Measurements from ENCODE around the gene NCKAP1. TPM values are rescaled to one million over a fixed set of nuclear protein-coding genes. Genes with fewer than 3 reads are reported as not detected.
A peak's percentile ranks its signal among the peaks of the same experiment; 100 is the strongest.
"Not testable (repeated sequence)": the region's sequence is repeated elsewhere in the genome, so short reads cannot be mapped to it uniquely, and the experiment has no call there.

The NCKAP1 gene
- polyA plus RNA-seq, 3 donors from 2014 or later = 0.52 to 3.7 (median 2.2) TPM

GRCh38 chr2:183010112-183010511 is 28.1 kb downstream of the NCKAP1 start:
- no peak overlapping the region for H3K4me3 Mint-ChIP-seq
- H3K4me1 Mint-ChIP-seq = peaks cover 5 to 6% of the 10 kb centered on the region in 2 donors
- peaks cover 0 to 3% (median 0%) of the 10 kb centered on the region in 3 donors for H3K36me3 Mint-ChIP-seq
- DNase-seq = no peak
- H3K9me3 Mint-ChIP-seq = no peaks in the 10 kb centered on the region
- H3K27ac Mint-ChIP-seq = no peak overlapping the region
- peaks cover 0 to 4% (median 0%) of the 10 kb centered on the region in 3 donors for H3K27me3 Mint-ChIP-seq (ENCODE audit: low read depth in 3 of 3)

- Mint-ChIP-seq H3K36me3 (peaks cover 0 to 3% (median 0%) of the 10 kb centered on the region in 3 donors), H3K4me1 (peaks cover 5 to 6% of the 10 kb centered on the region in 2 donors), H3K9me3 (no peaks in the 10 kb centered on the region), H3K27me3 (ENCODE audit: low read depth in 3 of 3) (peaks cover 0 to 4% (median 0%) of the 10 kb centered on the region in 3 donors), H3K27ac (no peak overlapping the region), H3K4me3 (no peak overlapping the region)
- DNase-seq = no peak
These were observed 28.9 kb downstream of the NCKAP1 start for GRCh38 chr2:183009249-183009899.

- no peak overlapping the region for H3K27ac Mint-ChIP-seq
- H3K27me3 Mint-ChIP-seq (ENCODE audit: low read depth in 3 of 3) = peaks cover 0 to 2% (median 0%) of the 10 kb centered on the region in 3 donors
- H3K36me3 Mint-ChIP-seq = peaks cover 11 to 27% (median 23%) of the 10 kb centered on the region in 3 donors
- no peak for DNase-seq
- H3K4me1 Mint-ChIP-seq = no peaks in the 10 kb centered on the region
- H3K9me3 Mint-ChIP-seq = no peaks in the 10 kb centered on the region
- no peak overlapping the region for H3K4me3 Mint-ChIP-seq
These were observed 36.3 kb downstream of the NCKAP1 start for GRCh38 chr2:183001948-183002347.

GRCh38 chr2:183000846-183001245 is 37.4 kb downstream of the NCKAP1 start:
- Mint-ChIP-seq H3K27ac (no peak overlapping the region), H3K4me1 (no peaks in the 10 kb centered on the region), H3K27me3 (ENCODE audit: low read depth in 3 of 3) (peaks cover 0 to 2% (median 0%) of the 10 kb centered on the region in 3 donors), H3K4me3 (no peak overlapping the region), H3K36me3 (peaks cover 12 to 27% (median 23%) of the 10 kb centered on the region in 3 donors), H3K9me3 (no peaks in the 10 kb centered on the region)
- no peak for DNase-seq

- Mint-ChIP-seq H3K9me3 (no peaks in the 10 kb centered on the region), H3K4me1 (no peaks in the 10 kb centered on the region), H3K36me3 (peaks cover 17 to 30% (median 28%) of the 10 kb centered on the region in 3 donors), H3K27ac (no peak overlapping the region), H3K27me3 (ENCODE audit: low read depth in 3 of 3) (peaks cover 0 to 2% (median 0%) of the 10 kb centered on the region in 3 donors), H3K4me3 (no peak overlapping the region)
- no peak for DNase-seq
These were observed 38.8 kb downstream of the NCKAP1 start for GRCh38 chr2:182999348-183000028.

- H3K27me3 Mint-ChIP-seq (ENCODE audit: low read depth in 3 of 3) = peaks cover 0 to 2% (median 0%) of the 10 kb centered on the region in 3 donors
- H3K36me3 Mint-ChIP-seq = peaks cover 20 to 26% (median 26%) of the 10 kb centered on the region in 3 donors
- no peaks in the 10 kb centered on the region for H3K4me1 Mint-ChIP-seq
- no peak overlapping the region for H3K27ac Mint-ChIP-seq
- DNase-seq = no peak
- H3K9me3 Mint-ChIP-seq = no peaks in the 10 kb centered on the region
- no peak overlapping the region for H3K4me3 Mint-ChIP-seq
These were observed 43.9 kb downstream of the NCKAP1 start for GRCh38 chr2:182994228-182994912.

GRCh38 chr2:182982941-182983340 is 55.3 kb downstream of the NCKAP1 start:
- H3K36me3 Mint-ChIP-seq = peaks cover 0 to 8% (median 4%) of the 10 kb centered on the region in 3 donors
- no peak overlapping the region for H3K27ac Mint-ChIP-seq
- no peak for DNase-seq
- no peaks in the 10 kb centered on the region for H3K9me3 Mint-ChIP-seq
- no peaks in the 10 kb centered on the region for H3K4me1 Mint-ChIP-seq
- no peaks in the 10 kb centered on the region for H3K27me3 Mint-ChIP-seq (ENCODE audit: low read depth in 3 of 3)
- H3K4me3 Mint-ChIP-seq = no peak overlapping the region

- H3K4me3 Mint-ChIP-seq; H3K27me3 Mint-ChIP-seq (ENCODE audit: low read depth in 3 of 3); DNase-seq; H3K9me3 Mint-ChIP-seq; H3K4me1 Mint-ChIP-seq; H3K27ac Mint-ChIP-seq: not testable (repeated sequence)
- peaks cover 4 to 13% (median 8%) of the 10 kb centered on the region in 3 donors for H3K36me3 Mint-ChIP-seq
These were observed 56.8 kb downstream of the NCKAP1 start for GRCh38 chr2:182981475-182981874.

- Mint-ChIP-seq H3K4me3 (no peak overlapping the region), H3K36me3 (peaks cover 4 to 13% (median 8%) of the 10 kb centered on the region in 3 donors), H3K4me1 (no peaks in the 10 kb centered on the region), H3K27ac (no peak overlapping the region), H3K27me3 (ENCODE audit: low read depth in 3 of 3) (no peaks in the 10 kb centered on the region), H3K9me3 (no peaks in the 10 kb centered on the region)
- DNase-seq = no peak
These were observed 57.6 kb downstream of the NCKAP1 start for GRCh38 chr2:182980652-182981051.

GRCh38 chr2:182980115-182980514 is 58.1 kb downstream of the NCKAP1 start:
- Mint-ChIP-seq H3K27ac (no peak overlapping the region), H3K36me3 (peaks cover 4 to 13% (median 8%) of the 10 kb centered on the region in 3 donors)

GRCh38 chr2:182977463-182977862 is 60.8 kb downstream of the NCKAP1 start:
- no peaks in the 10 kb centered on the region for H3K9me3 Mint-ChIP-seq
- no peak overlapping the region for H3K4me3 Mint-ChIP-seq
- H3K4me1 Mint-ChIP-seq = peaks cover 0 to 2% of the 10 kb centered on the region in 2 donors
- peaks cover 0 to 2% (median 0%) of the 10 kb centered on the region in 3 donors for H3K27me3 Mint-ChIP-seq (ENCODE audit: low read depth in 3 of 3)
- H3K27ac Mint-ChIP-seq = no peak overlapping the region
- peaks cover 4 to 15% (median 8%) of the 10 kb centered on the region in 3 donors for H3K36me3 Mint-ChIP-seq
- DNase-seq = no peak

More at GRCh38 chr2:182980115-182980514, 58.1 kb downstream of the NCKAP1 start:
- DNase-seq = peak; percentile 3 to 32 (median 6)
- H3K27me3 Mint-ChIP-seq (ENCODE audit: low read depth in 3 of 3) = no peaks in the 10 kb centered on the region
- H3K9me3 Mint-ChIP-seq = no peaks in the 10 kb centered on the region
- no peak overlapping the region for H3K4me3 Mint-ChIP-seq
- no peaks in the 10 kb centered on the region for H3K4me1 Mint-ChIP-seq

GRCh38 chr2:182973441-182974352 is 64.6 kb downstream of the NCKAP1 start:
- peaks cover 0 to 2% (median 0%) of the 10 kb centered on the region in 6 donors for H3K9me3 Mint-ChIP-seq
- no peak overlapping the region for H3K27ac Mint-ChIP-seq
- H3K4me3 Mint-ChIP-seq = no peak overlapping the region
- H3K27me3 Mint-ChIP-seq (ENCODE audit: low read depth in 3 of 3) = peaks cover 0 to 3% (median 0%) of the 10 kb centered on the region in 3 donors
- peaks cover 0 to 3% of the 10 kb centered on the region in 2 donors for H3K4me1 Mint-ChIP-seq
- peaks cover 3 to 18% (median 18%) of the 10 kb centered on the region in 3 donors for H3K36me3 Mint-ChIP-seq
- DNase-seq = no peak

GRCh38 chr2:182972548-182972942 is 65.7 kb downstream of the NCKAP1 start:
- H3K36me3 Mint-ChIP-seq = peaks cover 10 to 21% (median 20%) of the 10 kb centered on the region in 3 donors
- peaks cover 0 to 3% of the 10 kb centered on the region in 2 donors for H3K4me1 Mint-ChIP-seq
- peaks cover 0 to 3% (median 0%) of the 10 kb centered on the region in 3 donors for H3K27me3 Mint-ChIP-seq (ENCODE audit: low read depth in 3 of 3)
- H3K9me3 Mint-ChIP-seq = peaks cover 0 to 2% (median 0%) of the 10 kb centered on the region in 6 donors
- H3K27ac Mint-ChIP-seq = no peak overlapping the region
- H3K4me3 Mint-ChIP-seq = no peak overlapping the region
- DNase-seq = no peak
